ENCODE measurements around the gene NDUFC2. TPM values are rescaled to one million over a fixed set of nuclear protein-coding genes. Genes with fewer than 3 reads are reported as not detected.
A peak's percentile ranks its signal among the peaks of the same experiment; 100 is the strongest.

Gene NDUFC2
- total and polyA plus RNA-seq, 2 of the 13 experiments (the other 11 are each of a cell fraction or from before 2014, with no cell fraction given), result 256 to 363 TPM

GRCh38 chr11:78086521-78087074 is 6.9 kb upstream of the NDUFC2 start (continued):
- TF ChIP-seq SIX1 (CRISPR knock-in tag; IDR thresholded peaks at IDR 0.05; ENCODE audit: borderline replicate concordance) (peak; percentile 31; the same call in 1 of the 2 replicates), ZMYM4 (CRISPR knock-in tag; IDR thresholded peaks at IDR 0.05) (peak; percentile 93), HDAC2 (CRISPR knock-in tag; IDR thresholded peaks at IDR 0.05) (peak; percentile 83; the same call in 1 of the 2 replicates), ZNF331 (CRISPR knock-in tag; IDR thresholded peaks at IDR 0.05) (peak; percentile 96), ZNF33A (CRISPR knock-in tag; IDR thresholded peaks at IDR 0.05; ENCODE audit: borderline replicate concordance) (peak; percentile 59; the same call in 1 of the 2 replicates), THYN1 (CRISPR knock-in tag; IDR thresholded peaks at IDR 0.05; ENCODE audit: borderline replicate concordance, low read depth) (0 out of 2 replicates have a peak, but pooled peaks have one; percentile 52), ZEB1 (IDR thresholded peaks at IDR 0.05; ENCODE audit: insufficient replicate concordance, low read depth) (peak; percentile 64), THAP11 (CRISPR knock-in tag; IDR thresholded peaks at IDR 0.05) (peak; percentile 68; the same call in 1 of the 2 replicates), GATA4 (IDR thresholded peaks at IDR 0.05; ENCODE audit: borderline replicate concordance, low read depth) (peak; percentile 89), CCDC6 (CRISPR knock-in tag; IDR thresholded peaks at IDR 0.05) (peak; percentile 47; the same call in 1 of the 2 replicates)
- TF ChIP-seq, protein P1, sequence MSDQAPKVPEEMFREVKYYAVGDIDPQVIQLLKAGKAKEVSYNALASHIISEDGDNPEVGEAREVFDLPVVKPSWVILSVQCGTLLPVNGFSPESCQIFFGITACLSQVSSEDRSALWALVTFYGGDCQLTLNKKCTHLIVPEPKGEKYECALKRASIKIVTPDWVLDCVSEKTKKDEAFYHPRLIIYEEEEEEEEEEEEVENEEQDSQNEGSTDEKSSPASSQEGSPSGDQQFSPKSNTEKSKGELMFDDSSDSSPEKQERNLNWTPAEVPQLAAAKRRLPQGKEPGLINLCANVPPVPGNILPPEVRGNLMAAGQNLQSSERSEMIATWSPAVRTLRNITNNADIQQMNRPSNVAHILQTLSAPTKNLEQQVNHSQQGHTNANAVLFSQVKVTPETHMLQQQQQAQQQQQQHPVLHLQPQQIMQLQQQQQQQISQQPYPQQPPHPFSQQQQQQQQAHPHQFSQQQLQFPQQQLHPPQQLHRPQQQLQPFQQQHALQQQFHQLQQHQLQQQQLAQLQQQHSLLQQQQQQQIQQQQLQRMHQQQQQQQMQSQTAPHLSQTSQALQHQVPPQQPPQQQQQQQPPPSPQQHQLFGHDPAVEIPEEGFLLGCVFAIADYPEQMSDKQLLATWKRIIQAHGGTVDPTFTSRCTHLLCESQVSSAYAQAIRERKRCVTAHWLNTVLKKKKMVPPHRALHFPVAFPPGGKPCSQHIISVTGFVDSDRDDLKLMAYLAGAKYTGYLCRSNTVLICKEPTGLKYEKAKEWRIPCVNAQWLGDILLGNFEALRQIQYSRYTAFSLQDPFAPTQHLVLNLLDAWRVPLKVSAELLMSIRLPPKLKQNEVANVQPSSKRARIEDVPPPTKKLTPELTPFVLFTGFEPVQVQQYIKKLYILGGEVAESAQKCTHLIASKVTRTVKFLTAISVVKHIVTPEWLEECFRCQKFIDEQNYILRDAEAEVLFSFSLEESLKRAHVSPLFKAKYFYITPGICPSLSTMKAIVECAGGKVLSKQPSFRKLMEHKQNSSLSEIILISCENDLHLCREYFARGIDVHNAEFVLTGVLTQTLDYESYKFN (CRISPR knock-in tag; conservative IDR thresholded peaks at IDR 0.05), result peak; percentile 93
- TF ChIP-seq, protein P2, sequence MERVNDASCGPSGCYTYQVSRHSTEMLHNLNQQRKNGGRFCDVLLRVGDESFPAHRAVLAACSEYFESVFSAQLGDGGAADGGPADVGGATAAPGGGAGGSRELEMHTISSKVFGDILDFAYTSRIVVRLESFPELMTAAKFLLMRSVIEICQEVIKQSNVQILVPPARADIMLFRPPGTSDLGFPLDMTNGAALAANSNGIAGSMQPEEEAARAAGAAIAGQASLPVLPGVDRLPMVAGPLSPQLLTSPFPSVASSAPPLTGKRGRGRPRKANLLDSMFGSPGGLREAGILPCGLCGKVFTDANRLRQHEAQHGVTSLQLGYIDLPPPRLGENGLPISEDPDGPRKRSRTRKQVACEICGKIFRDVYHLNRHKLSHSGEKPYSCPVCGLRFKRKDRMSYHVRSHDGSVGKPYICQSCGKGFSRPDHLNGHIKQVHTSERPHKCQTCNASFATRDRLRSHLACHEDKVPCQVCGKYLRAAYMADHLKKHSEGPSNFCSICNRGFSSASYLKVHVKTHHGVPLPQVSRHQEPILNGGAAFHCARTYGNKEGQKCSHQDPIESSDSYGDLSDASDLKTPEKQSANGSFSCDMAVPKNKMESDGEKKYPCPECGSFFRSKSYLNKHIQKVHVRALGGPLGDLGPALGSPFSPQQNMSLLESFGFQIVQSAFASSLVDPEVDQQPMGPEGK (CRISPR knock-in tag; IDR thresholded peaks at IDR 0.05), result peak; percentile 96
- TF ChIP-seq, protein P3, sequence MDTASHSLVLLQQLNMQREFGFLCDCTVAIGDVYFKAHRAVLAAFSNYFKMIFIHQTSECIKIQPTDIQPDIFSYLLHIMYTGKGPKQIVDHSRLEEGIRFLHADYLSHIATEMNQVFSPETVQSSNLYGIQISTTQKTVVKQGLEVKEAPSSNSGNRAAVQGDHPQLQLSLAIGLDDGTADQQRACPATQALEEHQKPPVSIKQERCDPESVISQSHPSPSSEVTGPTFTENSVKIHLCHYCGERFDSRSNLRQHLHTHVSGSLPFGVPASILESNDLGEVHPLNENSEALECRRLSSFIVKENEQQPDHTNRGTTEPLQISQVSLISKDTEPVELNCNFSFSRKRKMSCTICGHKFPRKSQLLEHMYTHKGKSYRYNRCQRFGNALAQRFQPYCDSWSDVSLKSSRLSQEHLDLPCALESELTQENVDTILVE (CRISPR knock-in tag; IDR thresholded peaks at IDR 0.05), result peak; percentile 66; the same call in 1 of the 2 replicates
- TF ChIP-seq, protein P4, sequence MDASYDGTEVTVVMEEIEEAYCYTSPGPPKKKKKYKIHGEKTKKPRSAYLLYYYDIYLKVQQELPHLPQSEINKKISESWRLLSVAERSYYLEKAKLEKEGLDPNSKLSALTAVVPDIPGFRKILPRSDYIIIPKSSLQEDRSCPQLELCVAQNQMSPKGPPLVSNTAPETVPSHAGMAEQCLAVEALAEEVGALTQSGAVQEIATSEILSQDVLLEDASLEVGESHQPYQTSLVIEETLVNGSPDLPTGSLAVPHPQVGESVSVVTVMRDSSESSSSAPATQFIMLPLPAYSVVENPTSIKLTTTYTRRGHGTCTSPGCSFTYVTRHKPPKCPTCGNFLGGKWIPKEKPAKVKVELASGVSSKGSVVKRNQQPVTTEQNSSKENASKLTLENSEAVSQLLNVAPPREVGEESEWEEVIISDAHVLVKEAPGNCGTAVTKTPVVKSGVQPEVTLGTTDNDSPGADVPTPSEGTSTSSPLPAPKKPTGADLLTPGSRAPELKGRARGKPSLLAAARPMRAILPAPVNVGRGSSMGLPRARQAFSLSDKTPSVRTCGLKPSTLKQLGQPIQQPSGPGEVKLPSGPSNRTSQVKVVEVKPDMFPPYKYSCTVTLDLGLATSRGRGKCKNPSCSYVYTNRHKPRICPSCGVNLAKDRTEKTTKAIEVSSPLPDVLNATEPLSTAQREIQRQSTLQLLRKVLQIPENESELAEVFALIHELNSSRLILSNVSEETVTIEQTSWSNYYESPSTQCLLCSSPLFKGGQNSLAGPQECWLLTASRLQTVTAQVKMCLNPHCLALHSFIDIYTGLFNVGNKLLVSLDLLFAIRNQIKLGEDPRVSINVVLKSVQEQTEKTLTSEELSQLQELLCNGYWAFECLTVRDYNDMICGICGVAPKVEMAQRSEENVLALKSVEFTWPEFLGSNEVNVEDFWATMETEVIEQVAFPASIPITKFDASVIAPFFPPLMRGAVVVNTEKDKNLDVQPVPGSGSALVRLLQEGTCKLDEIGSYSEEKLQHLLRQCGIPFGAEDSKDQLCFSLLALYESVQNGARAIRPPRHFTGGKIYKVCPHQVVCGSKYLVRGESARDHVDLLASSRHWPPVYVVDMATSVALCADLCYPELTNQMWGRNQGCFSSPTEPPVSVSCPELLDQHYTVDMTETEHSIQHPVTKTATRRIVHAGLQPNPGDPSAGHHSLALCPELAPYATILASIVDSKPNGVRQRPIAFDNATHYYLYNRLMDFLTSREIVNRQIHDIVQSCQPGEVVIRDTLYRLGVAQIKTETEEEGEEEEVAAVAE (CRISPR knock-in tag; IDR thresholded peaks at IDR 0.05; ENCODE audit: borderline replicate concordance), result peak; percentile 76; the same call in 1 of the 2 replicates
- TF ChIP-seq, protein P5, sequence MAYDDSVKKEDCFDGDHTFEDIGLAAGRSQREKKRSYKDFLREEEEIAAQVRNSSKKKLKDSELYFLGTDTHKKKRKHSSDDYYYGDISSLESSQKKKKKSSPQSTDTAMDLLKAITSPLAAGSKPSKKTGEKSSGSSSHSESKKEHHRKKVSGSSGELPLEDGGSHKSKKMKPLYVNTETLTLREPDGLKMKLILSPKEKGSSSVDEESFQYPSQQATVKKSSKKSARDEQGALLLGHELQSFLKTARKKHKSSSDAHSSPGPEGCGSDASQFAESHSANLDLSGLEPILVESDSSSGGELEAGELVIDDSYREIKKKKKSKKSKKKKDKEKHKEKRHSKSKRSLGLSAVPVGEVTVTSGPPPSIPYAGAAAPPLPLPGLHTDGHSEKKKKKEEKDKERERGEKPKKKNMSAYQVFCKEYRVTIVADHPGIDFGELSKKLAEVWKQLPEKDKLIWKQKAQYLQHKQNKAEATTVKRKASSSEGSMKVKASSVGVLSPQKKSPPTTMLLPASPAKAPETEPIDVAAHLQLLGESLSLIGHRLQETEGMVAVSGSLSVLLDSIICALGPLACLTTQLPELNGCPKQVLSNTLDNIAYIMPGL (CRISPR knock-in tag; IDR thresholded peaks at IDR 0.05; ENCODE audit: borderline replicate concordance in 1 of 2, low read depth in 1 of 2), result 0 out of 4 replicates have a peak, but pooled peaks of 1 of the 2 experiments have one; percentile 45
